ENCODE measurements around the gene TMEM273. TPM values are rescaled to one million over a fixed set of nuclear protein-coding genes. Genes with fewer than 3 reads are reported as not detected.

TMEM273 gene
- total RNA-seq, result 0.59 TPM in 1 of 2 replicates, not detected in the other

- Histone ChIP-seq H3K4me2 (ENCODE audit: insufficient read depth, low read length) (no peak within 1 kb of the TSS), H3K4me3 (ENCODE audit: insufficient read depth, low read length) (no peak within 1 kb of the TSS), H3K9me3 (ENCODE audit: low read depth, low read length) (no peaks in the 10 kb centered on the region), H3K4me1 (ENCODE audit: insufficient read depth, low read length) (no peaks in the 10 kb centered on the region), H2AFZ (ENCODE audit: low read length) (no peak within 1 kb of the TSS), H3K27ac (ENCODE audit: low read depth, low read length) (no peak within 1 kb of the TSS), H3K36me3 (ENCODE audit: insufficient read depth, low read length) (no peaks in the 10 kb centered on the region), H4K20me1 (ENCODE audit: insufficient read depth, low read length) (no peaks in the 10 kb centered on the region), H3K27me3 (ENCODE audit: insufficient read depth, low read length) (peaks cover 16% of the 10 kb centered on the region), H3K79me2 (ENCODE audit: insufficient read depth, low read length) (no peaks in the 10 kb centered on the region)
- TF ChIP-seq CTCF (IDR thresholded peaks at IDR 0.05; ENCODE audit: extremely low read depth, low read depth, low read length), result no peak
- no peak for DNase-seq (ENCODE audit: insufficient read length, low spot score, missing footprints)
Measured at GRCh38 chr10:49187950-49188761, at the start of gene TMEM273. Gene TMEM273, minus strand, starts transcription at chr10:49188391. Its CDS starts 55 bp downstream, at chr10:49188336.

- no peak overlapping the region for H3K4me2 ChIP-seq (ENCODE audit: insufficient read depth, low read length)
- H3K79me2 ChIP-seq (ENCODE audit: insufficient read depth, low read length), result no peaks in the 10 kb centered on the region
- no peak overlapping the region for H2AFZ ChIP-seq (ENCODE audit: low read length)
- H3K27me3 ChIP-seq (ENCODE audit: insufficient read depth, low read length), result peaks cover 20% of the 10 kb centered on the region
- no peak overlapping the region for H3K27ac ChIP-seq (ENCODE audit: low read depth, low read length)
- H3K4me1 ChIP-seq (ENCODE audit: insufficient read depth, low read length), result no peaks in the 10 kb centered on the region
- no peak overlapping the region for H3K4me3 ChIP-seq (ENCODE audit: insufficient read depth, low read length)
- TF ChIP-seq CTCF (IDR thresholded peaks at IDR 0.05; ENCODE audit: extremely low read depth, low read depth, low read length), result no peak
- no peak for DNase-seq (ENCODE audit: insufficient read length, low spot score, missing footprints)
- H3K36me3 ChIP-seq (ENCODE audit: insufficient read depth, low read length), result no peaks in the 10 kb centered on the region
- no peaks in the 10 kb centered on the region for H3K9me3 ChIP-seq (ENCODE audit: low read depth, low read length)
- no peaks in the 10 kb centered on the region for H4K20me1 ChIP-seq (ENCODE audit: insufficient read depth, low read length)
Measured at GRCh38 chr10:49237985-49238384, 49.8 kb upstream of the TMEM273 start.

- no peaks in the 10 kb centered on the region for H3K36me3 ChIP-seq (ENCODE audit: insufficient read depth, low read length)
- H3K79me2 ChIP-seq (ENCODE audit: insufficient read depth, low read length), result no peaks in the 10 kb centered on the region
- H3K4me3 ChIP-seq (ENCODE audit: insufficient read depth, low read length), result no peak overlapping the region
- TF ChIP-seq CTCF (IDR thresholded peaks at IDR 0.05; ENCODE audit: extremely low read depth, low read depth, low read length), result no peak
- no peak for DNase-seq (ENCODE audit: insufficient read length, low spot score, missing footprints)
- no peaks in the 10 kb centered on the region for H3K4me1 ChIP-seq (ENCODE audit: insufficient read depth, low read length)
- H3K4me2 ChIP-seq (ENCODE audit: insufficient read depth, low read length), result no peak overlapping the region
- peaks cover 20% of the 10 kb centered on the region for H3K27me3 ChIP-seq (ENCODE audit: insufficient read depth, low read length)
- H2AFZ ChIP-seq (ENCODE audit: low read length), result no peak overlapping the region
- H3K27ac ChIP-seq (ENCODE audit: low read depth, low read length), result no peak overlapping the region
- H3K9me3 ChIP-seq (ENCODE audit: low read depth, low read length), result no peaks in the 10 kb centered on the region
- no peaks in the 10 kb centered on the region for H4K20me1 ChIP-seq (ENCODE audit: insufficient read depth, low read length)
Measured at GRCh38 chr10:49235392-49235791, 47.2 kb upstream of the TMEM273 start.

- DNase-seq (ENCODE audit: insufficient read length, low spot score, missing footprints), result no peak
- H3K4me2 ChIP-seq (ENCODE audit: insufficient read depth, low read length), result no peak overlapping the region
- no peaks in the 10 kb centered on the region for H4K20me1 ChIP-seq (ENCODE audit: insufficient read depth, low read length)
- H3K27me3 ChIP-seq (ENCODE audit: insufficient read depth, low read length), result peaks cover 9% of the 10 kb centered on the region
- H3K4me1 ChIP-seq (ENCODE audit: insufficient read depth, low read length), result no peaks in the 10 kb centered on the region
- H3K79me2 ChIP-seq (ENCODE audit: insufficient read depth, low read length), result no peaks in the 10 kb centered on the region
- TF ChIP-seq CTCF (IDR thresholded peaks at IDR 0.05; ENCODE audit: extremely low read depth, low read depth, low read length), result no peak
- no peaks in the 10 kb centered on the region for H3K36me3 ChIP-seq (ENCODE audit: insufficient read depth, low read length)
- no peak overlapping the region for H3K27ac ChIP-seq (ENCODE audit: low read depth, low read length)
- no peaks in the 10 kb centered on the region for H3K9me3 ChIP-seq (ENCODE audit: low read depth, low read length)
- no peak overlapping the region for H2AFZ ChIP-seq (ENCODE audit: low read length)
- H3K4me3 ChIP-seq (ENCODE audit: insufficient read depth, low read length), result no peak overlapping the region
Measured at GRCh38 chr10:49231086-49231820, 43.1 kb upstream of the TMEM273 start.
